Calu3 (cell line): ENCODE measurements around the gene NOXO1. TPM values are rescaled to one million over a fixed set of nuclear protein-coding genes. Genes with fewer than 3 reads are reported as not detected.

Experiments
- BruUV-seq: library from RNA; stranded (reverse); fragments of 400-500 nt; replicated peaks from 2 replicates; lab custom pipeline; 2021; lab: Mats Ljungman, UMichigan
- CTCF ChIA-PET: fragments of 300-600 bp; sonication (Branson Sonifier 250); formaldehyde crosslinking; loops from one replicate; lab custom pipeline; 2022; ENCODE audit warnings: antibody characterized with exemption; lab: Charles Lee
- DNase-seq: peaks from one replicate; pipeline ENCODE4 v3.0.0; 2022
- H3K27ac Mint-ChIP-seq: one replicate; pipeline ENCODE4 v1.8.0; 2022; ENCODE audit warnings: mixed read lengths; ENCODE audit not compliant: unreplicated experiment
- H3K27me3 Mint-ChIP-seq: one replicate; pipeline ENCODE4 v1.8.0; 2022; ENCODE audit warnings: mixed read lengths; ENCODE audit not compliant: unreplicated experiment
- H3K36me3 Mint-ChIP-seq: one replicate; pipeline ENCODE4 v1.8.0; 2022; ENCODE audit warnings: mild to moderate bottlenecking, moderate library complexity, mixed read lengths; ENCODE audit not compliant: insufficient read depth, unreplicated experiment
- H3K4me1 Mint-ChIP-seq: one replicate; pipeline ENCODE4 v1.8.0; 2022; ENCODE audit warnings: mild to moderate bottlenecking, low read depth, mixed read lengths; ENCODE audit not compliant: unreplicated experiment
- H3K4me3 Mint-ChIP-seq: one replicate; pipeline ENCODE4 v1.8.0; 2022; ENCODE audit warnings: mild to moderate bottlenecking, low read depth, moderate library complexity, mixed read lengths; ENCODE audit not compliant: unreplicated experiment
- H3K9me3 Mint-ChIP-seq: one replicate; pipeline ENCODE4 v1.8.0; 2022; ENCODE audit warnings: low read depth, mixed read lengths; ENCODE audit not compliant: unreplicated experiment
- intact Hi-C: fragments of 100-400 bp; cut with micrococcal nuclease; formaldehyde crosslinking; loops from one replicate; pipeline ENCODE4 v1.10.0; 2022; ENCODE audit not compliant: unreplicated experiment
- total RNA-seq: library from RNA; stranded (reverse); gene quantifications from 2 replicates; pipeline ENCODE4 v1.2.3, GENCODE V29; 2022
- TF ChIP-seq, protein P1 (sequence below): fragments of 200-600 bp; IDR thresholded peaks from one replicate; pipeline ENCODE4 v1.8.0; 2022; ENCODE audit warnings: antibody characterized with exemption; ENCODE audit not compliant: unreplicated experiment

Gene NOXO1
- total RNA-seq, 1 experiment from 2014 or later = 11.8 TPM

DNA sequence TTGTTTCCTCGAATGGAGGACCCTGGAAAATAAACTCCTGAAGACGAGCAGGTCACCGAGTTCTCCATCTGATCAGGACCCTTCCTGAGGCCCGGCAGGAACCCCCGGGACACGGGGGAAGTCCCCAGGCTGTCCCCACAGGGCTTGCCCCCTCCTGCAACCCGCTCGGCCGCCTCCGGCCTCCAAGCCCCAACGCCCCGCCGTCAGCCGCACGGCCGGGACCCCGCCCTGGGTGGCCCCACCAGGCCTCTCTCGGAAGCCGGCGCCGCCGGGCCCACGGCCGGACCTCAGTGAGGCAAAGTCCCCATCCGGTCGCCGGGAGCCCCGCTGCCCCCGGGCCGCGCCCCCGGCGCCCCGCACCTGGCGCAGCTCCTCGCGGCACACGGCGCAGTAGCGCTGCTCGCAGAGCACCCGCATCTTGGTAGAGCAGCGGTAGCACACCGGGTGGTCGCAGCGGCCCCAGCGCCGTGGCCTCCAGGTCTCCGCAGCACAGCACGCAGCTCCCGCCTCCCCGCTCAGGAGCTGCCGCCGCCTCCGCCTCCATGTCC is 28.0 kb upstream of the NOXO1 start:
- CTCF ChIA-PET = interaction anchor here (1.2 to 1.6 kb wide), 3 partner anchors 13 to 139 kb away, joined by 3 to 4 read pairs (median 4); partner anchors contain the start of genes RAB26 and RPS2
- BruUV-seq = no TSS peak
- TF ChIP-seq, protein P1, sequence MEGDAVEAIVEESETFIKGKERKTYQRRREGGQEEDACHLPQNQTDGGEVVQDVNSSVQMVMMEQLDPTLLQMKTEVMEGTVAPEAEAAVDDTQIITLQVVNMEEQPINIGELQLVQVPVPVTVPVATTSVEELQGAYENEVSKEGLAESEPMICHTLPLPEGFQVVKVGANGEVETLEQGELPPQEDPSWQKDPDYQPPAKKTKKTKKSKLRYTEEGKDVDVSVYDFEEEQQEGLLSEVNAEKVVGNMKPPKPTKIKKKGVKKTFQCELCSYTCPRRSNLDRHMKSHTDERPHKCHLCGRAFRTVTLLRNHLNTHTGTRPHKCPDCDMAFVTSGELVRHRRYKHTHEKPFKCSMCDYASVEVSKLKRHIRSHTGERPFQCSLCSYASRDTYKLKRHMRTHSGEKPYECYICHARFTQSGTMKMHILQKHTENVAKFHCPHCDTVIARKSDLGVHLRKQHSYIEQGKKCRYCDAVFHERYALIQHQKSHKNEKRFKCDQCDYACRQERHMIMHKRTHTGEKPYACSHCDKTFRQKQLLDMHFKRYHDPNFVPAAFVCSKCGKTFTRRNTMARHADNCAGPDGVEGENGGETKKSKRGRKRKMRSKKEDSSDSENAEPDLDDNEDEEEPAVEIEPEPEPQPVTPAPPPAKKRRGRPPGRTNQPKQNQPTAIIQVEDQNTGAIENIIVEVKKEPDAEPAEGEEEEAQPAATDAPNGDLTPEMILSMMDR = no peak
- no peaks in the 10 kb centered on the region for H3K9me3 Mint-ChIP-seq
- H3K36me3 Mint-ChIP-seq = peaks cover 44% of the 10 kb centered on the region
- peak overlapping the region; percentile 89 for H3K4me3 Mint-ChIP-seq
- intact Hi-C loops = no loop called here
- DNase-seq = peak; percentile 37
- peak overlapping the region; percentile 40 for H3K27ac Mint-ChIP-seq
- H3K27me3 Mint-ChIP-seq = no peaks in the 10 kb centered on the region
- H3K4me1 Mint-ChIP-seq = peaks cover 38% of the 10 kb centered on the region

DNA sequence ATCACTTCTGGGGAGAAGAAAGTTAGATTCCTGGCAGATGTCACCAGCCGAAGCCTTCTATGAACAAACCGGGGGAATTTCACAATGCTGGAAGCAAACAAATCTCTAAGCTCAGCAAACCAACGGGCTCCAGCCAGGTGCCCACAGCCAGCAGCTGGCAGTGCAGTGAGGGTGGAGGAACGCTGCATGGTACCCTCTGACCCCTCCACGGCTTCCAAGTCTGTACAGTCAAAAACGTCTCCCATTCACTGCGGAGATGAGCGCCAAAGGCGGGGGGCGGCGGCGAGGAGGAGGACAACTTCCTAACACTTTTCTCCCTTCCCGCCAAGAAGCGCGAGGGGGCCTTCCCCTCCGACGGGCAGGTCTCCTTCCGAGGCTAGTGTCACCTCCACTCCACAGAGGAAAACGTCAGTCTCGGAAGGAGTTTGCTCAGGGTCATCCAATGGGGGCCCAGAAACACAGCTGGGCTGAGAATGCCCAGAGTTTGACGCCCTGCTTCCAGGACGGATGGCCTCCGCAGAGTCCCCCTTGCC is 27.4 kb upstream of the NOXO1 start:
- TF ChIP-seq, protein P1 = no peak
- Mint-ChIP-seq H3K9me3 (no peaks in the 10 kb centered on the region), H3K27ac (peak overlapping the region; percentile 40), H3K4me3 (peak overlapping the region; percentile 89), H3K4me1 (peaks cover 38% of the 10 kb centered on the region), H3K36me3 (peaks cover 44% of the 10 kb centered on the region), H3K27me3 (no peaks in the 10 kb centered on the region)
- CTCF ChIA-PET = interaction anchor here (0.7 to 1.6 kb wide), 6 partner anchors 12 to 139 kb away, joined by 3 to 6 read pairs (median 4); partner anchors contain the start of genes RAB26 and RPS2
- intact Hi-C loops = no loop called here
- DNase-seq = no peak
- BruUV-seq = no TSS peak

DNA sequence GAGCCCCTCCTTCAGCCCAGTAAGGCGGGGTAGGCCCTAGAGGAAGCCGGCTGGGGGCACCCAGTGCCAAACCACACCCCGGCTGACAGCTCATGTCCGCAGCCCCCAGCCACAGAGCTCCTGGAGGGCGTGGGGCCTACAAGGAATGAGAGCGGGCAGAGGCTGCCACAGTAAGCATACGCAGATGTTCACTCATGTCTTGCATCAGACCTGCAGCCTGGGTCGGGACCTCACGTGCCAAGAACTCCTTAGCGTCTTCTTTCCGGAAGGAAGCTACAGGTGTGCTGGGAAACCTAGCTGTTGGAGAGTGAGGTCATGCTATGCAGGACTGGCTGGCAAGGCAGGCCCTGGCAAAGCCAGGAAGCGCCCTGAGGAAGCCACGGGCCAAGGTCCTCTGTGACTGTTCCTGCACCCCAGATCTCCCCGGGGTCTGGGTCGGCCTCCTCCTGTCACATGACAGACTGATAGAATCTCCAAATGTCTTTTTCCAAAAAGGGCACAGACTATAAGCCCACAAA is 26.8 kb upstream of the NOXO1 start:
- H3K27ac Mint-ChIP-seq = peak overlapping the region; percentile 40
- DNase-seq = peak; percentile 66
- BruUV-seq = TSS peak; percentile 78

DNA sequence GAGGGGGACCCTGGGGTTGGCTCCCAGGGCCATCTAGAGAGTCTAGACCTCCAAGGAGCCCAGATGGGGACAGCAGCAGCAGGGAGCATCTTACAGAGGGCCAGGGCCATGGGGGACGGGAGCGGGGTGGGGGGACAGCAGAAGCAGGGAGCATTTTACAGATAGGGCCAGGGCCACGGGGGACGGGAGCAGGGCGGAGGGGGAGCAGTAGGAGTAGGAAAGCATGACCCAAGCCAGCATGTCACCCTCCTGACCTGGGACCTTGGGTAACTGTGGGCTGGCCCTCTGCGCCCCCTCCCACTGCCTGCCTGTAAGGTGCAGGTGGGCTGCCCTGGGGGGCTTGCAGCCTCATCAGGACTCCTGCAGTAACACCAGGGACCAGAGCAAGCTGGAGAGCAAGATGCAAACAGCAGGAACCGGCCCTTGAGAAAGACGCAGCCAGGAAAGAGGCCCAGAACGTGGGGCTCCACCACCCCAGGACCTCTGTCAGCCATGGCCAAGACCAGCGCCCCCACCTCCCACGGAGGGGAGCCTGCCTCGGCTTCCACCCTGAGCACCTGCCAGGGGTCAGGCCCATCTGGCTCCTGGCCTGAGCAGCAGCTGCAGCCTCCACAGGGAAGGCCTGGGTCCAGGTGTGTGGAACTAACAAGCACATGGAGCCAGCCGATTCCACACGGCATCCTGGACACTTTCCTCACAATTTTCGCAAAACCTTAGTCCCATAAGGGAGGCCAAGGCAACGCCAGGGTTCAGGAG is 26.0 kb upstream of the NOXO1 start:
- peak overlapping the region; percentile 40 for H3K27ac Mint-ChIP-seq
- intact Hi-C loops = no loop called here

More for the DNA sequence above, 26.8 kb upstream of the NOXO1 start:
- TF ChIP-seq, protein P1 = no peak
- Mint-ChIP-seq H3K4me3 (peak overlapping the region; percentile 89), H3K36me3 (peaks cover 44% of the 10 kb centered on the region), H3K9me3 (no peaks in the 10 kb centered on the region), H3K4me1 (peaks cover 38% of the 10 kb centered on the region), H3K27me3 (no peaks in the 10 kb centered on the region)
- CTCF ChIA-PET = interaction anchor here (0.7 to 1.6 kb wide), 6 partner anchors 13 to 140 kb away, joined by 3 to 6 read pairs (median 4); partner anchors contain the start of genes RAB26 and RPS2
- intact Hi-C loops = no loop called here

More for the DNA sequence above, 26.0 kb upstream of the NOXO1 start:
- H3K9me3 Mint-ChIP-seq = no peaks in the 10 kb centered on the region
- DNase-seq = no peak
- TF ChIP-seq, protein P1 = no peak
- no peaks in the 10 kb centered on the region for H3K27me3 Mint-ChIP-seq
- CTCF ChIA-PET = interaction anchor here (1.1 to 1.6 kb wide), 3 partner anchors 26 to 133 kb away, joined by 3 to 6 read pairs (median 3); partner anchors contain the start of gene RPS2
- peak overlapping the region; percentile 89 for H3K4me3 Mint-ChIP-seq
- peaks cover 45% of the 10 kb centered on the region for H3K36me3 Mint-ChIP-seq
- BruUV-seq = no TSS peak
- H3K4me1 Mint-ChIP-seq = peaks cover 38% of the 10 kb centered on the region
